ENCODE data around the gene FCAMR. TPM values are rescaled to one million over a fixed set of nuclear protein-coding genes. Genes with fewer than 3 reads are reported as not detected.
A peak's percentile ranks its signal among the peaks of the same experiment; 100 is the strongest.

Gene FCAMR
- total and polyA plus RNA-seq, 2 experiments from 2014 or later, result not detected

- Histone ChIP-seq H3K27ac (ENCODE audit: low read depth) (no peak overlapping the region), H3K4me2 (no peak overlapping the region), H3K79me2 (replicated peaks; ENCODE audit: insufficient read depth) (no peaks in the 10 kb centered on the region), H3K27me3 (ENCODE audit: insufficient read depth) (no peaks in the 10 kb centered on the region), H3F3A (replicated peaks; ENCODE audit: low read depth) (no peaks in the 10 kb centered on the region), H4K20me1 (replicated peaks; ENCODE audit: insufficient read depth) (no peaks in the 10 kb centered on the region), H2AFZ (peak overlapping the region; percentile 47), H3K36me3 (ENCODE audit: insufficient read depth) (no peaks in the 10 kb centered on the region), H3K9me2 (ENCODE audit: insufficient read depth) (peaks cover 10% of the 10 kb centered on the region; the same call in 1 of the 2 replicates), H3K4me3 (no peak overlapping the region), H3K4me1 (ENCODE audit: insufficient read depth) (no peaks in the 10 kb centered on the region)
- Mint-ChIP-seq H3K27me3 (ENCODE audit: insufficient read depth, low read depth, poor library complexity) (peaks cover 1% of the 10 kb centered on the region), H3K9me3 (no peaks in the 10 kb centered on the region), H3K27ac (no peak overlapping the region), H3K4me3 (no peak overlapping the region), H3K4me1 (no peaks in the 10 kb centered on the region), H3K36me3 (ENCODE audit: low read depth) (no peaks in the 10 kb centered on the region)
- no peak for ATAC-seq
- no peak for DNase-seq (ENCODE audit: low spot score)
- TF ChIP-seq EZH2phosphoT487 (IDR thresholded peaks at IDR 0.05; ENCODE audit: unreplicated experiment), result no peak
- no peak for TF ChIP-seq ZNF331 (CRISPR knock-in tag; IDR thresholded peaks at IDR 0.05; ENCODE audit: low read depth)
- TF ChIP-seq, protein P1, sequence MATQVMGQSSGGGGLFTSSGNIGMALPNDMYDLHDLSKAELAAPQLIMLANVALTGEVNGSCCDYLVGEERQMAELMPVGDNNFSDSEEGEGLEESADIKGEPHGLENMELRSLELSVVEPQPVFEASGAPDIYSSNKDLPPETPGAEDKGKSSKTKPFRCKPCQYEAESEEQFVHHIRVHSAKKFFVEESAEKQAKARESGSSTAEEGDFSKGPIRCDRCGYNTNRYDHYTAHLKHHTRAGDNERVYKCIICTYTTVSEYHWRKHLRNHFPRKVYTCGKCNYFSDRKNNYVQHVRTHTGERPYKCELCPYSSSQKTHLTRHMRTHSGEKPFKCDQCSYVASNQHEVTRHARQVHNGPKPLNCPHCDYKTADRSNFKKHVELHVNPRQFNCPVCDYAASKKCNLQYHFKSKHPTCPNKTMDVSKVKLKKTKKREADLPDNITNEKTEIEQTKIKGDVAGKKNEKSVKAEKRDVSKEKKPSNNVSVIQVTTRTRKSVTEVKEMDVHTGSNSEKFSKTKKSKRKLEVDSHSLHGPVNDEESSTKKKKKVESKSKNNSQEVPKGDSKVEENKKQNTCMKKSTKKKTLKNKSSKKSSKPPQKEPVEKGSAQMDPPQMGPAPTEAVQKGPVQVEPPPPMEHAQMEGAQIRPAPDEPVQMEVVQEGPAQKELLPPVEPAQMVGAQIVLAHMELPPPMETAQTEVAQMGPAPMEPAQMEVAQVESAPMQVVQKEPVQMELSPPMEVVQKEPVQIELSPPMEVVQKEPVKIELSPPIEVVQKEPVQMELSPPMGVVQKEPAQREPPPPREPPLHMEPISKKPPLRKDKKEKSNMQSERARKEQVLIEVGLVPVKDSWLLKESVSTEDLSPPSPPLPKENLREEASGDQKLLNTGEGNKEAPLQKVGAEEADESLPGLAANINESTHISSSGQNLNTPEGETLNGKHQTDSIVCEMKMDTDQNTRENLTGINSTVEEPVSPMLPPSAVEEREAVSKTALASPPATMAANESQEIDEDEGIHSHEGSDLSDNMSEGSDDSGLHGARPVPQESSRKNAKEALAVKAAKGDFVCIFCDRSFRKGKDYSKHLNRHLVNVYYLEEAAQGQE (IDR thresholded peaks at IDR 0.05; ENCODE audit: unreplicated experiment), result no peak
- TF ChIP-seq EZH2 (IDR thresholded peaks at IDR 0.05; ENCODE audit: low read depth, unreplicated experiment), result no peak
- TF ChIP-seq NANOG (IDR thresholded peaks at IDR 0.05; ENCODE audit: borderline replicate concordance), result no peak
- no peak for TF ChIP-seq POLR2AphosphoS5 (IDR thresholded peaks at IDR 0.05; ENCODE audit: low read depth)
- TF ChIP-seq ZNF114 (CRISPR knock-in tag; IDR thresholded peaks at IDR 0.05), result no peak
- no peak for TF ChIP-seq CTCF (conservative IDR thresholded peaks at IDR 0.05; ENCODE audit: low read depth in 2 of 2)
- TF ChIP-seq ZNF462 (CRISPR knock-in tag; IDR thresholded peaks at IDR 0.05), result no peak
- TF ChIP-seq, protein P2, sequence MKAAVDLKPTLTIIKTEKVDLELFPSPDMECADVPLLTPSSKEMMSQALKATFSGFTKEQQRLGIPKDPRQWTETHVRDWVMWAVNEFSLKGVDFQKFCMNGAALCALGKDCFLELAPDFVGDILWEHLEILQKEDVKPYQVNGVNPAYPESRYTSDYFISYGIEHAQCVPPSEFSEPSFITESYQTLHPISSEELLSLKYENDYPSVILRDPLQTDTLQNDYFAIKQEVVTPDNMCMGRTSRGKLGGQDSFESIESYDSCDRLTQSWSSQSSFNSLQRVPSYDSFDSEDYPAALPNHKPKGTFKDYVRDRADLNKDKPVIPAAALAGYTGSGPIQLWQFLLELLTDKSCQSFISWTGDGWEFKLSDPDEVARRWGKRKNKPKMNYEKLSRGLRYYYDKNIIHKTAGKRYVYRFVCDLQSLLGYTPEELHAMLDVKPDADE (IDR thresholded peaks at IDR 0.05), result no peak
Observed at GRCh38 chr1:206939841-206940587, 30.2 kb downstream of the FCAMR start.

All from GM23338 (cell line).